Stimulated activated CD8-positive, alpha-beta memory T cell treated with anti-CD3 and anti-CD28 coated beads, Interleukin-7, amount 100 ng/mL, for 1 hour (primary cell): ENCODE data around the gene PLPPR5.

Source experiments
- DNase-seq, 2 donors: peaks; one replicate each; pipeline ENCODE4 v3.0.0-alpha.2; 2020; ENCODE audit warnings: low read depth in 2 of 2

Gene PLPPR5

GRCh38 chr1:98849969-98850636, 154.6 kb downstream of the PLPPR5 start:
- DNase-seq = no peak

GRCh38 chr1:98842241-98842640, 162.4 kb downstream of the PLPPR5 start:
- DNase-seq = no peak
